ELF-1 (cell line): Measurements from ENCODE around the gene MESP2.

Experiments used
- DNase-seq: peaks from one replicate; pipeline ENCODE4 v3.0.0-alpha.2; 2016; ENCODE audit warnings: low read depth, low spot score

MESP2 gene

GRCh38 chr15:89776274-89777072 lies at the start of gene MESP2:
Gene MESP2 (plus strand): TSS chr15:89776332. CDS start chr15:89776358, 26 bp downstream.
- peak; percentile 96 for DNase-seq

GRCh38 chr15:89728254-89728653 lies 47.9 kb upstream of the MESP2 start:
- no peak for DNase-seq

- DNase-seq, result no peak
Observed at GRCh38 chr15:89731275-89731674, 44.9 kb upstream of the MESP2 start.

- DNase-seq, result no peak
Observed at GRCh38 chr15:89732451-89733172, 43.5 kb upstream of the MESP2 start.

GRCh38 chr15:89735773-89736172 lies 40.4 kb upstream of the MESP2 start:
- DNase-seq, result no peak

GRCh38 chr15:89740137-89740536 lies 36.0 kb upstream of the MESP2 start:
- DNase-seq, result peak; percentile 77

GRCh38 chr15:89743011-89743410 lies 33.1 kb upstream of the MESP2 start:
- no peak for DNase-seq

- no peak for DNase-seq
Observed at GRCh38 chr15:89743594-89743993, 32.5 kb upstream of the MESP2 start.

GRCh38 chr15:89745131-89745530 lies 31.0 kb upstream of the MESP2 start:
- no peak for DNase-seq

GRCh38 chr15:89745768-89746167 lies 30.4 kb upstream of the MESP2 start:
- no peak for DNase-seq

- DNase-seq, result no peak
Observed at GRCh38 chr15:89746386-89746780, 29.7 kb upstream of the MESP2 start.

- peak; percentile 72 for DNase-seq
Observed at GRCh38 chr15:89747708-89748682, 28.1 kb upstream of the MESP2 start.

GRCh38 chr15:89749054-89749453 lies 27.1 kb upstream of the MESP2 start:
- no peak for DNase-seq

- DNase-seq, result no peak
Observed at GRCh38 chr15:89749526-89749925, 26.6 kb upstream of the MESP2 start.

GRCh38 chr15:89749951-89750559 lies 26.1 kb upstream of the MESP2 start:
- DNase-seq, result peak; percentile 22

GRCh38 chr15:89750560-89751542 lies 25.3 kb upstream of the MESP2 start, which contains the start of gene MESP1:
Gene MESP1 (minus strand): TSS chr15:89751249. CDS start chr15:89751231, 18 bp downstream.
- DNase-seq, result peak; percentile 95

- peak; percentile 37 for DNase-seq
Observed at GRCh38 chr15:89751748-89752147, 24.4 kb upstream of the MESP2 start.

- DNase-seq, result no peak
Observed at GRCh38 chr15:89753855-89754254, 22.3 kb upstream of the MESP2 start.

- DNase-seq, result peak; percentile 84
Observed at GRCh38 chr15:89754361-89755154, 21.6 kb upstream of the MESP2 start.
